Left ventricle myocardium inferior (tissue), 1 donor: ENCODE results near the gene TMEM86B. TPM values are rescaled to one million over a fixed set of nuclear protein-coding genes. Genes with fewer than 3 reads are reported as not detected.

Experiments used
- DNase-seq: peaks from one replicate; pipeline ENCODE4 v3.0.0-alpha.2; 2020
- H3K27ac ChIP-seq: fragments of 200-600 bp; replicated peaks from 2 replicates; pipeline ENCODE4 v1.8.0; 2021
- H3K27me3 ChIP-seq: fragments of 200-600 bp; 2 replicates; pipeline ENCODE4 v1.8.0; 2021; ENCODE audit warnings: low read depth
- H3K36me3 ChIP-seq: fragments of 200-600 bp; 2 replicates; pipeline ENCODE4 v1.8.0; 2021
- H3K4me1 ChIP-seq: fragments of 200-600 bp; 2 replicates; pipeline ENCODE4 v1.8.0; 2021
- H3K4me3 ChIP-seq: fragments of 200-600 bp; 2 replicates; pipeline ENCODE4 v1.8.0; 2021; ENCODE audit warnings: mild to moderate bottlenecking, moderate library complexity
- H3K9me3 ChIP-seq: fragments of 200-600 bp; replicated peaks from 2 replicates; pipeline ENCODE4 v1.8.0; 2021
- CTCF ChIP-seq: fragments of 200-600 bp; IDR thresholded peaks from 2 replicates; pipeline ENCODE4 v1.8.0; 2021; ENCODE audit warnings: antibody characterized with exemption, mild to moderate bottlenecking, borderline replicate concordance
- intact Hi-C: fragments of 100-400 bp; cut with micrococcal nuclease; formaldehyde crosslinking; loops from one replicate; pipeline ENCODE4 v1.11.0; 2022
- total RNA-seq: library from RNA; stranded (reverse); fragmentation: NEBNext Ultra II Directional; extraction: Animal tissue kit (Norgen Biotek cat#: 25700); gene quantifications from one replicate; pipeline ENCODE4 v1.2.1, GENCODE V29; 2021
- donor health status: DM: no; HTN: yes; CAD: no; lungs with severe emphysema.

TMEM86B gene
- total RNA-seq, 1 donor from 2014 or later, result 2.1 TPM

DNA sequence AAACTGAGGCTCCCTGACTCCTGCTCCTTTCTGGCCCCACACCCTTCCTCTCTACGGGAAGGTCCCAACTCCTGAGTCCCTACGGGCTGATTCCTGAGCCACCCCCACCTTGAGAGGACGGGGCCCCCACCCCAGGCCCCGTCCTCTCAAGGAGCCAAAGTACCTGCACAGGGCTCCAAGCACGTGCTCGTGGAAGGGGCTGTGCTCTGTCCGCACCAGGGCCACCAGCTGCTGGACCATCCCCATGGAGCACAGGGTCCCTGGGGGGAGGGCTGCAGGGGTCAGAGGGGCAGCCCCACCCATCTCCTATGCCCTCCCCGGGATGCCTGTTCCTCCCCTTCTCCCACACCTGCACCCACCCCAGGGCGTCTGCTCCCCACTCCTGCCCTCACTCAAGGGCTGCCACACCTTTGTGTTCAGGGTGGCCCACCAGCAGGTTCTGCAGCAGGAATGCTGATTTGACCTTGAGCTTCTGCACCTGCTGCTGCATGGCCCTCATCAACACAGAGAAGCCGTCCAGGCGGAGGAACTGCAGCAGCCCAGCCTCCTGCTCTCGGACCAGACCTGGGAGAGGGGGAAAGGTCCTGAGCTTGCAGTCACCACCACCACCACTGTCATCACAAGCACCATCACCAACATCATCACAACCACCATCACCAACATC lies 37.3 kb upstream of the TMEM86B start:
- DNase-seq, result no peak
- Histone ChIP-seq H3K27me3 (no peaks in the 10 kb centered on the region), H3K4me3 (no peak overlapping the region), H3K9me3 (no peaks in the 10 kb centered on the region), H3K36me3 (peaks cover 27% of the 10 kb centered on the region), H3K27ac (no peak overlapping the region), H3K4me1 (no peaks in the 10 kb centered on the region)
- TF ChIP-seq CTCF, result no peak
- intact Hi-C loops, result no loop called here

DNA sequence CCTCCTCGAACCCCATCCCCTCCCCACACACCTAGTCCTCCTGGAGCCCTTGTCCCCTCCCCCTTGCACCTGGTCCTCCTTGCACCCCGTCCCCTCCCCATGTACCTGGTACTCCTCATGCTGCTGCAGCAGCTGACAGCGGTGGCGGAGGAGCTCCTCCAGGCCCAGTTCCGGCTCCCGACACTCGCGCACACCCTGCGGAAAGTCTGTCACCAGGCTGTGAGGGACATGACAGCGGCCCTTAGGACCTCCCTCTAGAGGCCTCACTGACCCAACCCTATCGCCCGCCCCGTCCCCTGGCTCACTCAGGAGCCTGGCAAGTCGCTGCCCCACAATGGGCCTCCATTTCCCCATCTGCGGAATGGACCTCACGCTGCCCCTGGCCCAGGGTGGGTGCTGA lies 36.6 kb upstream of the TMEM86B start:
- no peak overlapping the region for H3K27ac ChIP-seq
- no peak overlapping the region for H3K4me3 ChIP-seq
- TF ChIP-seq CTCF, result no peak
- H3K4me1 ChIP-seq, result peaks cover 2% of the 10 kb centered on the region
- no peak for DNase-seq
- H3K27me3 ChIP-seq, result no peaks in the 10 kb centered on the region
- no peaks in the 10 kb centered on the region for H3K9me3 ChIP-seq
- intact Hi-C loops, result no loop called here
- peaks cover 24% of the 10 kb centered on the region for H3K36me3 ChIP-seq

DNA sequence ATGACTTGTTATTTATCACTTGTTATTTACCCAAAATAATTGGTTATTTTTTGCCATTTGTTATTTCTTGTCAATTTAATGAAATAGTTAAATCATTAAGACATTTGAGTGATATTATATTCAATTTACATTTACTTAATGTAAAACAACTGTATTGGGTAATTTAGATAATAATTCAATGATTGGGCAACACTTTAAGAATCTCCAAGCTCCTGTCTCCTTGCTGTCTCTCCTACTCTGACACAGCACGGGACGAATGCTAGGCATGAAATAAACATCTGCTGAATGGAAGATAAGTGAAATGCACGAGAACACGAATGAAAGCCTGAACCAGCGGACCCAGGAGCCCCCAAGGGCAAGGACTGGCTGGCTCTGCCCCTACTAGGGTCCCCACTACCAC lies 36.0 kb upstream of the TMEM86B start:
- Histone ChIP-seq H3K36me3 (peaks cover 18% of the 10 kb centered on the region), H3K27me3 (no peaks in the 10 kb centered on the region), H3K4me3 (no peak overlapping the region), H3K9me3 (no peaks in the 10 kb centered on the region), H3K4me1 (peaks cover 9% of the 10 kb centered on the region), H3K27ac (no peak overlapping the region)
- intact Hi-C loops, result no loop called here
- no peak for DNase-seq
- no peak for TF ChIP-seq CTCF

DNA sequence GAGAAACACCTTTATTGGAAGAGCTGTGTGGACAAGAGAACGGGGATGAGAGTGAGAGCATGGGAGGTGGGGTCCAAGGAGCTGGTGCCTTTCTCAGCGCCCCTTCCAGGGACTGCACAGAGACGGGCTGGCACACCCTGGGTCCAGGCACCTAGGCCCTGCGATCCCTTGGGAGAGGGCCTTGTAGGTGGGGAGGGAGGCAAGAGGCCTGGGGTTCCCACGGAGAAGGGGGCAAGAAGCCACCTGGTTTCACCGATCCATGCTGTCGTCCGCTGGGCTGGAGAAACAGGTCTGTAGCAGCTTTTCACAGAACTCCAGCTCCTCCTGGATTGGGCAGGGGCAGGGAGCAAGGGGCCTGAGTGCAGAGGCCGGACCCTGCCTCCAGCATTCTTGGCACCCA lies 33.8 kb upstream of the TMEM86B start:
- H3K27ac ChIP-seq, result no peak overlapping the region
- peaks cover 21% of the 10 kb centered on the region for H3K4me1 ChIP-seq
- no peak for TF ChIP-seq CTCF
- H3K4me3 ChIP-seq, result no peak overlapping the region
- peaks cover 11% of the 10 kb centered on the region for H3K36me3 ChIP-seq
- DNase-seq, result no peak
- intact Hi-C loops, result no loop called here
- no peaks in the 10 kb centered on the region for H3K9me3 ChIP-seq
- H3K27me3 ChIP-seq, result no peaks in the 10 kb centered on the region

- Histone ChIP-seq H3K4me1 (peaks cover 28% of the 10 kb centered on the region), H3K27ac (no peak overlapping the region), H3K27me3 (no peaks in the 10 kb centered on the region), H3K36me3 (peaks cover 11% of the 10 kb centered on the region), H3K9me3 (no peaks in the 10 kb centered on the region), H3K4me3 (no peak overlapping the region)
- DNase-seq, result no peak
- no peak for TF ChIP-seq CTCF
- intact Hi-C loops, result no loop called here
Observed at GRCh38 chr19:55261671-55262126, 33.1 kb upstream of the TMEM86B start.
